HG03095 (cell line): ENCODE data around the gene SIGLEC12.
"Not testable (repeated sequence)": the region's sequence is repeated elsewhere in the genome, so short reads cannot be mapped to it uniquely, and the experiment has no call there.

Experiments
- ATAC-seq: cut with Tn5 transposase; IDR thresholded peaks from one replicate; pipeline ENCODE4 v1.9.1; 2021; ENCODE audit warnings: moderate library complexity; ENCODE audit not compliant: unreplicated experiment

SIGLEC12 gene

GRCh38 chr19:51485960-51486660 lies 15.5 kb downstream of the SIGLEC12 start:
- ATAC-seq: no peak

GRCh38 chr19:51480590-51480989 lies 21.0 kb downstream of the SIGLEC12 start:
- no peak for ATAC-seq

- ATAC-seq: no peak
Measured at GRCh38 chr19:51479531-51480331, 21.9 kb downstream of the SIGLEC12 start.

- no peak for ATAC-seq
Measured at GRCh38 chr19:51478381-51479234, 23.0 kb downstream of the SIGLEC12 start, which contains the start of gene CEACAM18. Gene CEACAM18 (plus strand): TSS chr19:51478539.

GRCh38 chr19:51477344-51477743 lies 24.3 kb downstream of the SIGLEC12 start:
- no peak for ATAC-seq

GRCh38 chr19:51476164-51476563 lies 25.4 kb downstream of the SIGLEC12 start:
- ATAC-seq: no peak

GRCh38 chr19:51473009-51473707 lies 28.4 kb downstream of the SIGLEC12 start:
- ATAC-seq: no peak

- ATAC-seq: no peak
Measured at GRCh38 chr19:51472607-51473006, 29.0 kb downstream of the SIGLEC12 start.

GRCh38 chr19:51471527-51471926 lies 30.1 kb downstream of the SIGLEC12 start:
- ATAC-seq: no peak

- ATAC-seq: no peak
Measured at GRCh38 chr19:51470966-51471365, 30.6 kb downstream of the SIGLEC12 start.

- ATAC-seq: no peak
Measured at GRCh38 chr19:51469629-51470028, 32.0 kb downstream of the SIGLEC12 start.

GRCh38 chr19:51469162-51469561 lies 32.4 kb downstream of the SIGLEC12 start:
- ATAC-seq: no peak

- no peak for ATAC-seq
Measured at GRCh38 chr19:51468545-51468920, 33.1 kb downstream of the SIGLEC12 start.

GRCh38 chr19:51467864-51468544 lies 33.6 kb downstream of the SIGLEC12 start:
- ATAC-seq: no peak

- no peak for ATAC-seq
Measured at GRCh38 chr19:51466723-51467122, 34.9 kb downstream of the SIGLEC12 start.

- ATAC-seq: not testable (repeated sequence)
Measured at GRCh38 chr19:51463976-51464581, 37.5 kb downstream of the SIGLEC12 start.

- ATAC-seq: no peak
Measured at GRCh38 chr19:51462681-51463080, 38.9 kb downstream of the SIGLEC12 start.

- no peak for ATAC-seq
Measured at GRCh38 chr19:51462276-51462675, 39.3 kb downstream of the SIGLEC12 start.

GRCh38 chr19:51461723-51462161 lies 39.9 kb downstream of the SIGLEC12 start:
- ATAC-seq: no peak
